Measurements from ENCODE around the gene HSD11B1.

The HSD11B1 gene

DNA sequence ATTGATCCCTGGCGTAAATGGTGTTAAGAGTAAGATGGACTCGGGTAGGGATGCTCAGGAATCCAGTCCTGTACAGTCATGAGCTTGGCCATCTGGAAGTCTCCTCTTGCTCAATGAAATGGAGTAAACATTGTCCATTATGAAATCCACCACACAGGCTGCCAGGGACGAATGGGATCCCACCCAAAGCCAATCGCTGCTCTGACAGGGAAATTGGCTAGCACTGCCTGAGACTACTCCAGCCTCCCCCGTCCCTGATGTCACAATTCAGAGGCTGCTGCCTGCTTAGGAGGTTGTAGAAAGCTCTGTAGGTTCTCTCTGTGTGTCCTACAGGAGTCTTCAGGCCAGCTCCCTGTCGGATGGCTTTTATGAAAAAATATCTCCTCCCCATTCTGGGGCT, at the start of gene HSD11B1:
Gene HSD11B1, plus strand, starts transcription at position 263 of the 400 bp plus-strand sequence. Its CDS starts 97 bp downstream, at position 360.
- no peak for DNase-seq (ENCODE audit: low spot score)
- FAIRE-seq = no peak

DNA sequence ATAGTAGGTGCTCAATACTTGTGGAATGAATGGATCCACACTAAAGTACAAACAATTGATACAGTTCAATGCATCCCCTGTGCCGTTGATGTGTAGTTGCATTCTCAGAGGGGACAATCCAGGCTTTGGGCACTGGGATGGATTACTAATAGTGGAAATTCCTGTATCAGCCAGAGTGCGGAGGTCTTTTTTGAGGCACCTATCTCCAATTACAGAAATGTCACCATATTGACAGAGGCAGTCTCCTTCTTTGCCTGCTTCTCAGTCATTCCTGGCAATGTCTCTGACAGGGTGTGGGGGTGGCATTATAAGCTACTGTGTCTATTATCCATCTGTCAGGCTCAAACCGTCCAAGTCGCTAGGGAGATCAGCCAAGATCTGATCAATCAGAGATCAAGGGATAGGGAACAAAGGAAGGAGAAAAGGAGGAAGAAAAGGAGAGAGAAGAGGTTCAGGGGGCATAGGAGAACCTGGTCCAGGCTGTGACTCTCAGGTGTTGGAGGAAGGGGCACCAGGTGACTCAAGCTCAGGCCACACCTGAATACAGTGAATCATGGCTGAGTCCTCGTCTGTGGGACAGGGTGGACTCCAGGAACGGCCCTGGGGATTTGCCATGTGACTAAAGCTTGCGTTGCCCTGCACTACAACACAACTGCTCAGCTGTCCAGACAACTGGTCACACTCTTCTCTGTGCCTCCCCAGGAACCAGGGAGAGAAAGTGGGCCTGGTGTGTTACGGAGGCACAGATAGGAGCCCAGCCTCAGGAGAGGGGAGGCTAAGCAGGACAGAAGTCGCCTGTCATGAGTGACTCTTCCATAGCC, 49.0 kb upstream of the HSD11B1 start:
- FAIRE-seq (no peak), DNase-seq (ENCODE audit: low spot score) (peak; percentile 26)

DNA sequence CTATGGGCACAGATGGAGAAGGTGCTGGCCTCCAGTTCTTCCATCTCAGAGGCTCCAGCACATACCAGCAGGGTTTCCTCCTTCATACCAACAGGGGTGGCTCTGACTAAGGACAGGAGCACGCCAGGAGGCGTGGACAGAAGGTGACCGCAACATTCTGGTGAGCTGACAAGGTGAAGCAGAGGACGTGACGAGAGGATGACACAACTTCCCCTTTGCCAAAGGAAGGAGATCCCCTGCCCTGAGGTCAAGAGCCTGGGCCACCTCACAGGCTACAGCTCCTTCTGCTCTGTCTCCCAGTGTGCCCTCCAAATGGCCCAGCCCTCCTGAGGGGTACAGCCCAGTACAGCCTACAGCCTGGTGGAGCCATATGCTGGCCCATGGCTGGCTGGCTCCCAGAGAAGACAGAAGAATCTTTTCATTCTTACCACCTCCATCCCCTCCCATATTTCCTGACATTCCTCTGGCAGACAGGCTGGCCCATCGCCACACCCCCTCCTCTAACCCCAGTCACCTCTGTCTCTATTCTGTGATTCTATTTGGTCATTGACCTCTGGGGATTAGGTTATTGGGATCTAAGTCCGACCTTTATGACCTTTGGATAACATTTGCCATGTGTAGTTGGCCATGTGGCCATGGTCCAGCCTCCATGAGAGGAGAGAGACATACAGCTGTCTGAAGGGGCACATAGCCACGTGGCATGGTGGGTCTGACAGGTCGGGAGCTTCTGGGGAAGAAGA, 47.3 kb upstream of the HSD11B1 start:
- FAIRE-seq (peak; percentile 89), DNase-seq (ENCODE audit: low spot score) (peak; percentile 86)

DNA sequence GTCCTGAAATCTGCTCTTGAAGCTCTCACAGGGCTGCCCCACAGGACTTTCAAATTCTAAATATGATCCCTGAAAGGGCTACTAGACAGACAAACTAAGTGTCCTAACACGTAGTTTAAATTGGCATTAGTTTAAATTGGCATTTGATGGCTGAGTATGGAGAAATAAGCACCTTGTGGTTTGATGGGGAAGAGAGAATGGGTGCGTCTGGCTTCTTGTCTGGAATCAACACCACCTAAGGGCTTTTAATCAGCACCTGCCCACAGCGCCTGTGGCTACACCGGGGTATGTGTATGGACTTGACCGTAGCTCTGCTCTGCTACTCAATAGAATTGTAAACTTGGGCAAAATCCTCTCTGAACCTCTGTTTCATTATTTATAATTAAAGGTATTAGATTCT, 46.7 kb upstream of the HSD11B1 start:
- DNase-seq (ENCODE audit: low spot score) = no peak
- no peak for FAIRE-seq

DNA sequence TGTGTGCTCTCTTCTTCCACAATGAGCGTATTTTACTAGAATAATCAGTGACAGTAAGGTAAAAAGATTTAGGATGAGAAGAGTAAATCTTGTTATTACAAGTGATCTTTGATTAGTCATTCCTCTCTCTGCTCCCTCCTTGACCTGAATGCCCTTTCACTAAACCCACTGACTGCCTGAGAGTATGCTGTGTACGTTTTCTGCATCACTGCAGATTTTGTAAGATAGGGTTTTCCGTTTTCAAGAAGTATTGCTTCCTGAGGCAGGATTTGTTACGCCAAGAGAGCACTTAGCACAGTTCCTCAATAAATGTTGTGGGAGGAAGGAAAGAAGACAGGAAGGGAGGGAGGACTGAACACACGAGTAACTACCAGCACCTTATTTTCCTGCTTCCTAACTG, 44.7 kb upstream of the HSD11B1 start:
- DNase-seq (ENCODE audit: low spot score) (no peak), FAIRE-seq (no peak)

DNA sequence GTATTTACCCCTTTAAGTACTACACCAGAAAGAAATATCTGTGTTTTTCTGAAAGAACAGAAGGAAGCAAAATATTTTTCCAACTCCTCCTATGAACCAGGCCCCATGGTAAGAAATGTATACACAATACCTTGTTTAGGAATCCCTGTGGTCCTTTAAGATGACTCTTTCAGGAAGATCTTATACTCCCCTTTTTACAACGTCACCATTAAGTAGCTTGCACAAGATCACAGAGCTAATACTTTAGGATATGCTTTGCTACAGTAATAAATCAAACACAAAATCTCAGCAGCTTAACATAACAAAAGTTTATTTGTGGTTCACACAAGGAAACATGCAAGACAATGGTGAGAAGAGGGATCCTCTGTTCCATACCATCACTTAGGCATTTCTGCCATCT, 43.6 kb upstream of the HSD11B1 start:
- DNase-seq (ENCODE audit: low spot score) (no peak), FAIRE-seq (no peak)

DNA sequence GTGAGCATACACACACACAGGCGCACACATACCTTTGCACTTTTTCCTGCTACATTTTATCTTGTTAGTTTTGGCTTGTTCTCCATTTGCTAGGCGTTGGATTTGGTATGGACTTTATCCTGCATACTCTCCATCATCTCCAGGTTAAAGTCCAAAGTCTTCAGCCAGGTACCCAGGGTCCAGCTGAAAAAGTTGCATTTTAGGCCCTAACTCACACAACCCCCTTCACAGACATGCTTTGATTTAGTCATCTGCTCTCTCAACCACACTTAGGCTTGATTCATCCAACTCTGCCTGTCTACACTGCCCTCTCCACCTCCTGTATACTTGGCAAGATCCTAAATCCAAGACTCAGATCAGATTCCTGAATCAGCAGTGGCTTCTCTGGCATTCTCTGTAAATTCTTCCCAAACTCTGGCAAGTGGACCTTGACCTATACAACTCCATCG, 41.7 kb upstream of the HSD11B1 start:
- FAIRE-seq (no peak), DNase-seq (ENCODE audit: low spot score) (no peak)

DNA sequence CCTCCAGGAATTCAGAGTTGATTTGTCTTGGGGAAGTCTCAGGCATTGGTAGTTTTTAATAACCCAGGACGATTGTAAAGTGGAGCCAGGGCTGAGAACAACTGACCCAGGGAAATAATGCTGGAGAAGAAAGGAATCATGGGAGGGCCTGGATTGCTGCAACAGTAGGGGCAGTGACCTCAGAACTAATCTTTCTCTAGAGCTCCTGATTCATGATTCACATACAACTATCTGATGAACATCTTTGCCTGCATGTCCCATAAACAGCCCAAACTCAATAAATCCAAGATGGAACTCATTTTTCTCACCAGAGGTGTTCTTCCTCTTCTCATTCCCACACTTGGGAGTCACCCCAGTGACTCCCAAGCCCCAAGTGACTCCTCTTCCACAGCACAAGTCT, 37.5 kb upstream of the HSD11B1 start:
- FAIRE-seq = no peak
- DNase-seq (ENCODE audit: low spot score) = no peak

DNA sequence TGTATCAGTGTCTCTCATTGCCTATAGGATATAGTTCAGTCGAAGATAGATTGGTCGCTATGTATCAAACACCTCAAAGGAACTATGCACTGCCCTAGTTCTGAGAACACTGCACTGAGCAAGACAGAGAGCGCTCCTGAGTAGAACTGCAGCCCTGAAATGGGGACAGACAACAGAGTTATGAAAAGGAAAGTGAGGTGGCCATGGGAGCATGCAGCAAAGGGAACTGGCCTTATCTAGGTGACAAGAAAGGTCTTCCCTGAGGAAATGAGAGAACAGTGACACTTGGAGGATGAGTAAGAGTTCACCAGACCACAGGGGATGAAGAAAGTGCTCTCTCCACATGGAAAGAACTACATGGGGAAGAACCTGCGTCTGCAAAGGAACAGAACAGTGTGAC, 36.9 kb upstream of the HSD11B1 start:
- no peak for FAIRE-seq
- DNase-seq (ENCODE audit: low spot score) = no peak

DNA sequence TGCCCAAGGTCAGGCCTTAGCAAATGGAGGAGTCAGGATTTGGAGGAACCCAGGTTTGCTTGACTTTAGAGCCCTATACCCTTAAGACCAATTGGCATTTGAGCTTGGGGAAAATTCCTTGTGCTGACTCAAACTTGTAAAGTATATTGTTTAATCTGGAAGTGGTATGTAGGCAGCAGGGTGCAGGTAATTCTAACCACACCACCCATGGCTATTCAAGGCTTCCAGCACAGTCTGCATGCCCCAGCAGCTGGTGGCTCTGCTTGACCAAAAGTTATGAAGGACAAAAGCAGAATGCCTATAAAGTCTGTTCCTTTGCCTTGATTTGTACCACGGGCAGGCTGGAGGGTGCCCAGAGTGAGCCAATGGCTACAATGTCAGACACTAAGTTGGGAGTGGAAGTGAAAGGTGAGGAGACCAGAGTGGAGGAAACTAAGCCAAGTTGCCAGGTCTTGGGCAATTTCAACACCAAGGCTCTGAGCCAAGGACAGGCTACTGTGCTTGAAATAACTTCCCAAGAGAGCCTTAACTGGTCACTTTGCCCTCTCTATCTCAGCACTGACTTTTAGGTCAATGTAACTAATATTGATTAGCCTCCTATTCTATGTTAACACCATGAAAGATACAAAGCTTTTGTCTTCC, 34.1 kb upstream of the HSD11B1 start:
- no peak for FAIRE-seq
- DNase-seq (ENCODE audit: low spot score) = no peak

DNA sequence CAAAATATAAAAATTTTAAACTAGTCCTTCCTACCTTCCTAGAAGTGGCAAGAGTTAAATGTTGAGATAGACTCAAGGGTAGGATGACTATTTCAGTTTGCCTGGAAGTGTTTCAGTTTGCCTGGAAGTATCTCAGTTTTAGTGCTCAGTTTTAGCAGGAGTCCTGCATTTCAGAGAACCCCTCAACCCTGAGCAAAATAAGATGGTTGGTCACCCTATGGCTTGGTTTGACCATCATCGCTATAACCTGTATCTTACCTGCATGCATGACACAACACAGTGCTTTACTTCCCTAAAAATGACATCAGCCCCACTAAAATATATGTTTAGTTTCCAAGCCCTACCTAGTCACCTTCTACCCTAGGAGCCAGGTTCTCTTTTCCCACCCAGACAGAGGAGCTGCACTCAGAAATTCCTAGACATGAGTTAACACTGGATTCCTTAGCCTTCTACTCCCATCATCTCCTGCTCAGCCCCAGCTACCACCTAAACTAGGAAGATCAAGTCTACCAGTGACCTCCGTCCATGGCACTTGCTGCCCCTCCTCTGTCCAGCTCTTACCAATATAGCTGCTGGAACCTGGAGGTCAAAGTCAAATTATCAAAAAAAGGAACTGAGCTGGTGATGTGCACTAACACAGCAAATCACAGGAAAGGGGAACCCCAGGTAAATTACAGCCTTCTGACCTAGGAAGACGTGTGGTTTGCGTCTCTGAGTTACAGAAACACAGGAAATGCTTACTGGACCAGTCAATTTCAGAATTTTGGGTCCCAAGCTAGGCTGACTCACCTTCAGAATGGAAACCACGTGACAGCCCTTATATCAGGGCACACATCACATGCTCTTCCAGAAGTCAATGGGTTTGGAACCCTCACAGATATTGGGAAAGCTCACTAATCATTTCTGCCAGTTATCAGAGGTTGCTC, 31.7 kb upstream of the HSD11B1 start:
- FAIRE-seq = no peak

DNA sequence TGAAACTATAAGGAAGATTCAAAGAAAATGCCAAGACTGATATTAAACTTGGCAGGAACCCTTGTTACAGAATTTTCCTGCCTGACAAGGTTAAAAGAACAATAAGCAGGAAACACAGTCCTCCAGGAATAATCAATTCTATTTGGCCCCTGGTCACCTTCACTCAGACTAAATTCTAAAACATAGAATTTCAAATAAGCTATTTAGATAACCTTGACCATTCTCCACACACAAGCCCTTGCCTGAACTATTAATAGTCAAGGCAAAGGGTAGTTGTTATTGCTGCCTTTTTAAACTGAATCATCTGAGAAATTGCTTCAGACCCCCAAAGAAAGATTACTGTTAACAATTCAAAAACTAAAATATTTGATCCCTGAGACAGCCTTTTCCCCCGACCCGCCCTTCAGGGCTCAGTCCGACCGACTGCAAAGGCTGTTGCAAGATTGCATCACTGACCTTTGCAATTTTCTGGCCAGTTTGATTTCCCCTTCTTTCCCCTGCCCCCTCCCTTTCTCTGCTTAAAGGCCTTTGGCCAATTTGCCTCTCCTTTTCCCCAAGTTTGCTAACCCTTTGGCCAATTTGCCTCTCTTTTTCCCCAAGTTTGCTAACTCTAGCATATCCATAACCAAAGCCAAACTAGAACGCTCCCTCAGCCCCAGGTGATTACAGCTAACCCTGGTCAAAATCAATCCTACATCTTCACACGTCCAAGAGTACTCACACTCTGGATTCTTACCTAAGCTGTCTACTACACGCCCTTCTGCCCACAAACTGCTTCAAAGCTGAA, 30.8 kb upstream of the HSD11B1 start:
- DNase-seq (ENCODE audit: low spot score) = no peak
- FAIRE-seq = no peak

More for the DNA sequence above, 31.7 kb upstream of the HSD11B1 start:
- DNase-seq (ENCODE audit: low spot score) = no peak

DNA sequence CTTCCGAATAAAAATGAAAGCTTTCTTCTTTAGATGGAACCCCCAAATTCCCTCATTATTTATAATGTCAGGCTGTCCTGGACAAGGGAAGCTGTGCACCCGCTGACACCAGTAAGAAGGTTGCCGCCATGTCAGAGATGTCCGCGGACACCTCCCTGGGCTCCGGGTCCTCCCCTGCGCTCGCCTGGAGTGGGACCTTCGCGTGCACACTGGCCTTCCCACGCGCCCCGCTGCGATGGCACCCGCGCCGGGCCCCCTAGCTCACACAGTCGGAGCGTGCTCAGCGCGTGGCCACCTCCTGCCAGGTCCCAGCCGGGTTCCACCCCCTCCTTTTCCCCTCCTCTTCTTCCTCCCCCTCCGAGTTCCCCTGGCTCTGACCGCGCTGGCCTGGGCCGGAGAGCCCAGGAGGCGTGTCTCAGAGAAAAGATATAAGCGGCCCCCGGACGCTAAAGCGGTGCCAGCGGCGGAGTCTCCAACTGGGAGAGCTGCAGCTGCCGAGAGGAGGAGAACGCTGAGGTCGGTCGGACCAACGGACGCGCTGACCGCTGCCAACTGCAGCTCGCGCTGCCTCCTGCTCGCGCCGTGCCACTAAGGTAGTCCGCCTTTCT, 29.6 kb upstream of the HSD11B1 start, which contains the start of gene G0S2:
Gene G0S2, plus strand, starts transcription at position 456 of the 608 bp plus-strand sequence. CDS start 273 bp downstream, outside the sequence.
- DNase-seq (ENCODE audit: low spot score) = no peak
- no peak for FAIRE-seq

DNA sequence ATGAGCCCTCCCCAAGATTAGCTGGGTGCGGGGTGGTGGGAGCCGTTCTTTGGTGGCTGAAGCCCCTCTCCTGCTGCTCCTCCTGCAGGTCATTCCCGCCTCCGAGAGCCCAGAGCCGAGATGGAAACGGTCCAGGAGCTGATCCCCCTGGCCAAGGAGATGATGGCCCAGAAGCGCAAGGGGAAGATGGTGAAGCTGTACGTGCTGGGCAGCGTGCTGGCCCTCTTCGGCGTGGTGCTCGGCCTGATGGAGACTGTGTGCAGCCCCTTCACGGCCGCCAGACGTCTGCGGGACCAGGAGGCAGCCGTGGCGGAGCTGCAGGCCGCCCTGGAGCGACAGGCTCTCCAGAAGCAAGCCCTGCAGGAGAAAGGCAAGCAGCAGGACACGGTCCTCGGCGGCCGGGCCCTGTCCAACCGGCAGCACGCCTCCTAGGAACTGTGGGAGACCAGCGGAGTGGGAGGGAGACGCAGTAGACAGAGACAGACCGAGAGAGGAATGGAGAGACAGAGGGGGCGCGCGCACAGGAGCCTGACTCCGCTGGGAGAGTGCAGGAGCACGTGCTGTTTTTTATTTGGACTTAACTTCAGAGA, 29.0 kb upstream of the HSD11B1 start:
- no peak for DNase-seq (ENCODE audit: low spot score)
- FAIRE-seq = no peak

DNA sequence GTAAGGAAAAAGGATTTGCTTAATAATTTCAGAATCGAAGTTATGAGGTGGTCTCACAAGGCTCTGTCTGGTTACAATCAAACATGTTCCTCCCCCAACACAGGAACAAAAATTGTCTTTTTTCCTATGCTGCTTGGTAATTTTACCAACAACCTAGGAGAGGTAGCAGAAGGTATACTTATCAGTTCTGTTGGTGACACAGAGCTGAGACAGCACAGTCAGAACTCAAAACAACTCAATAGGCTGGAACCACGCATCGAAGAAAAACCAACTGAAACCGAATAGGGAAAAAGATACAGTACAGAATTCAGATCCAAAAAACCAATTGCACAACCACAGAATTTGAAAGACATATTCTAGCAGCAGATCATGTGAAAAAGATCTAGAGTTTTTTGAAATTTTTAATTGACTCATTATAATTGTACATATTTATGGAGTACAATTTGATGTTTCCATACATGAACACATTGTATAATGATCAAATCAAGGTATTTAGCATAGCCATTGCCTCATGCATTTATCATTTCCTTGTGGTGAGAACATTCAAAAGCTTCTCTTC, 25.6 kb upstream of the HSD11B1 start:
- no peak for DNase-seq (ENCODE audit: low spot score)
- no peak for FAIRE-seq

DNA sequence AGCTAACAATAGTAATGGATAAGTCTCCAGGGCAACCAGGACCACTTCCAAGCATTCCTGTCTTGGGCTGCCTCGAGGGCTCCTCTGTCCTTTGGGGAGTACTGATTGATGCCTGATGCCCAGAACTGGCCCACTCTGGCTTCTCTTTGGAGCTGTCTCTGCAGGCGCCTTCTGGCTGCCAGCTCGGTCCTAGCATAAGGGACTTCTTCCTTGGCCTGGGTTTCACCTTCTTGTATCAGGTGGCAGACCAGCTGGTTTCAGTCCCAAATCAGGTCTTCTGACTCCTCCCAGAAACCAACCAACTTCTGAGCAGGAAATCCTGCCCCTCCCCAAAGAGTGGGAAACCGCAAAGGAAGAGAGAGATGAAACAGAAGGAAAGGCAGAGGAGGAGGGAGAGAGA, 18.8 kb upstream of the HSD11B1 start:
- DNase-seq (ENCODE audit: low spot score) (no peak), FAIRE-seq (no peak)

DNA sequence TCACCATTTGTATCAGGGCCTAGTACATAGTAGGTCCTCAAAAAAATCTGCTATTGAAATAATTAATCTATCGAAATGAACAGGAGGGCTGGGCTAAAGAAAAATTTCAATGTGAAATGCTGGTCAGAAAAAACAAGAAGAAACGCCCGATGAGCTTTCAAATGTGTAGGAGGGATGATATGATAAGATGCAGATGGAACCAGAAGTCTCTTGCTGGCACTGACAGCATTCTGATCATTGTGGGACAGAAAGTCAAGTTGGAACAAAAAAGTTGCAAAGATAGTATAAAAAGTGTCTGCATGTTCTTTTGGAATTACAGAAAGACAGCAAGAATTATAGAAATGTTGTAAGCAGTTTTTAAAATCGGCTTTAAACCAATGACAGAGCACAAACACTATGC, 18.3 kb upstream of the HSD11B1 start:
- DNase-seq (ENCODE audit: low spot score) (no peak), FAIRE-seq (no peak)

DNA sequence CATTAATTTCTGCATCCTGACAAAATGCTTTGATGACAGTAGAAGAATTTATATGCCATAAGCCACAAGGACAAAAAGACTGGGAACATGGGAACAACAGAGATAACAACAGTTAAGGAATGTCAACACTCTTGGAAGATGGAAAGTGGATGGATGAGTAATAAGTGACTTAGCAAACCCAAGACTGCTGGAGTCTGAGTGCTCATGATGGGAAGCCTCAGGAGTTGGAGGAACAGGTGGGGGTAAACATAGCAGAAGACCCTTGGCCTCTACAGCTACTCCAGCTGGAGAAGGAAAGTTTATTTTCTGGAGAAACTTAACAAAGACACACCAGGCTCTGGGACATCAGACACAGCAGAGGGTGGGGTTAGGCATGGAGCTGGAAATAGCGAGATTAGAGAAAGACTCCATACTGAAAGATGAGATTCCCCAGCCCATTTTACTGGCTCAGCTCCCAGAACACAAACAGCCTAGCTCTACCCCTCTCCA, 15.9 kb upstream of the HSD11B1 start:
- no peak for FAIRE-seq
- peak; percentile 18 for DNase-seq (ENCODE audit: low spot score)

DNA sequence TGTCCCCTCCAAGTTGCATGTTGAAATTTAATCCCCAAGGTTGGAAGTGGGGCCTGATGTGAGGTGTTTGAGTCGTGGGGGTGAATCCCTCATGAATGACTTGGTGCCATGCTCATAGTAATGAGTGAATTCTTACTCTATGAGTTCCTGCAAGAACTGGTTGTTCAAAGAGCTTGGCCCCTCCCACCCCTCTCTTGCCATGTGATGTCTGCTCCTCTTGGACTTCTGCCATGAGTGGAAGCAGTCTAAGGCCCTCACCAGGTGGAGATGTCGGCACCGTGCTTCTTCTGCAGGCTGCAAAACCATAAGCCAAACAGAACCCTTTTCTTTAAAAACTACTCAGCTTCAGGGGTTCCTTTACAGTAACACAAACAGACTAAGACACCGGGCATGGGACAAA, 15.2 kb upstream of the HSD11B1 start:
- FAIRE-seq (no peak), DNase-seq (ENCODE audit: low spot score) (no peak)

All from urothelium cell line (cell line).